ENCODE results near the gene C14orf39.

DNA sequence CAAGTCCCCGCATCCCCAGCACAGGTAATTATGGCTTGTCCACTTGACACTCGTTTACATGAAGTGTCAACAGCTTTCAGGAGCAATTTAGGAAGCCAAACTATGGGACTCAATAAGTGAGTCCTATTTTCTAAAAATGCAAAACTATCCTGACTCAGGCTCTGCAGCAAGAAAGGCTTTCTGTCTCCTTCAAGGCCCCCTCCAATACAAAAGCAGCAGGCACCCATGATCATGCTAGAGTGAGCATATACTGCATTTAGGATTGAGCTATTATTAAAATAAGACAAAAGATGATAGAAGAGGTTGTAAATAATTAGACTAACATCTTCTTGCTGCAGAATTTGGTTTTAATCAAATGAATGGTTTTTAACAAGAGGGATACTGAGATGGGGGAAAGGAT lies 26.3 kb upstream of the C14orf39 start:
- TF ChIP-seq GATA2 (IDR thresholded peaks at IDR 0.05; ENCODE audit: low read depth, low read length) (no peak), GATA3 (IDR thresholded peaks at IDR 0.05; ENCODE audit: low read depth, low read length) (no peak)
